Pancreas (tissue), 10 donors: ENCODE measurements around the gene IPO4. TPM values are rescaled to one million over a fixed set of nuclear protein-coding genes. Genes with fewer than 3 reads are reported as not detected.

ENCODE experiments used
- ATAC-seq, 4 donors: fragments of 200-7000 bp; cut with Tn5 transposase; one replicate each; pipeline versions ENCODE4 v1.8.0 to v1.9.1; 2020; ENCODE audit warnings: mild to moderate bottlenecking in 4 of 4, moderate library complexity in 4 of 4
- DNase-seq, 6 donors: peaks; one replicate each; pipeline ENCODE4 v3.0.0-alpha.2; 2020
- FAIRE-seq: peaks from 2 replicates; lab custom pipeline; 2012; peaks lifted over from hg19 to GRCh38; lab: Jason Lieb, UNC
- H3K27ac ChIP-seq, 4 donors: fragments of 200-600 bp; sonication (generic); 1 replicate in 3 of 4; 2 replicates in 1 of 4; pipeline versions ENCODE4 v1.5.0 to v1.8.0; 2020
- H3K27me3 ChIP-seq, 4 donors: fragments of 200-600 bp; one replicate each; pipeline ENCODE4 v1.8.0; 2021
- H3K36me3 ChIP-seq, 3 donors: fragments of 200-600 bp; sonication (generic) in 1 of 3; one replicate each; pipeline versions ENCODE4 v1.5.0 to v1.8.0; 2020 to 2021
- H3K4me1 ChIP-seq, 3 donors: fragments of 200-600 bp; one replicate each; pipeline ENCODE4 v1.8.0; 2021
- H3K4me3 ChIP-seq, 4 donors: fragments of 200-600 bp; sonication (generic) in 2 of 4; one replicate each; pipeline versions ENCODE4 v1.5.0 to v1.8.0; 2020 to 2021
- H3K9me3 ChIP-seq, 4 donors: fragments of 200-600 bp; one replicate each; pipeline ENCODE4 v1.8.0; 2021
- CTCF ChIP-seq, 4 donors: fragments of 200-600 bp; sonication (generic) in 3 of 4; IDR thresholded peaks; one replicate each; pipeline versions ENCODE4 v1.5.0 to v1.8.0; 2021; ENCODE audit warnings: antibody characterized with exemption in 4 of 4
- WGBS, 2 donors: extraction: QIAGEN DNeasy Blood & Tissue Kit; methylation state at CpG; one replicate each; pipeline ENCODE4 v1.1.7; 2013; 5-methylcytosine and 5-hydroxymethylcytosine counted together
- intact Hi-C, 3 donors: fragments of 100-400 bp; cut with DNase I; formaldehyde crosslinking; loops; one replicate each; pipeline versions ENCODE4 v1.11.1 to v1.14.2; 2022
- polyA plus RNA-seq, 2 donors: library from polyadenylated mRNA; stranded (reverse); fragments of 200-250 nt; gene quantifications; one replicate each; pipeline ENCODE4 v1.2.3, GENCODE V29; 2013
- total RNA-seq, 6 donors: library from RNA; stranded (reverse); fragmentation: NEBNext Ultra II Directional in 4 of 6; extraction: Animal tissue kit (Norgen Biotek cat#: 25700) in 4 of 6; gene quantifications; one replicate each; pipeline versions ENCODE4 v1.2.1 to v1.2.4, GENCODE V29; 2021 to 2023
- donor health status: healthy with polysubstance abuse.
- donor health status: DM: no; HTN: no; CAD: no; lungs with moderate emphysema.
- donor health status: DM: no; HTN: no; CAD: no.
- donor health status: control.
- donor health status: control.
- donor health status: Bipolar disorder and iron deficiency.
- donor health status: DM: yes; HTN: yes; CAD: no.
- donor health status: DM: no; HTN: no; CAD: no.
- donor health status: DM: no; HTN: no; CAD: no.
- donor health status: DM: yes; HTN: yes; CAD: no.

Gene IPO4
- total and polyA plus RNA-seq, 8 donors, result 21.3 to 62.0 (median 29.5) TPM

- DNase-seq (peak in 1 of 6 donors; percentile 59), ATAC-seq (no peak), FAIRE-seq (no peak)
- WGBS, 2 donors, result 83 to 87% methylated on average over 9 of the region's 9 CpGs
- Histone ChIP-seq H3K4me1 (peaks cover 8 to 16% (median 14%) of the 10 kb centered on the region in 3 donors), H3K9me3 (no peaks in the 10 kb centered on the region), H3K27ac (no peak overlapping the region), H3K4me3 (no peak overlapping the region), H3K27me3 (no peaks in the 10 kb centered on the region), H3K36me3 (peaks cover 0 to 45% (median 29%) of the 10 kb centered on the region in 3 donors)
- no peak for TF ChIP-seq CTCF (IDR thresholded peaks at IDR 0.05)
- intact Hi-C loops, result no loop called here
Observed at GRCh38 chr14:24150061-24150460, 38.6 kb downstream of the IPO4 start.

GRCh38 chr14:24149302-24149969, 39.2 kb downstream of the IPO4 start:
- Histone ChIP-seq H3K27ac (no peak overlapping the region), H3K36me3 (peaks cover 0 to 39% (median 26%) of the 10 kb centered on the region in 3 donors), H3K27me3 (no peaks in the 10 kb centered on the region), H3K4me3 (no peak overlapping the region), H3K9me3 (no peaks in the 10 kb centered on the region), H3K4me1 (peaks cover 8 to 20% (median 14%) of the 10 kb centered on the region in 3 donors)
- FAIRE-seq (no peak), ATAC-seq (no peak), DNase-seq (peak in 1 of 6 donors; percentile 51)
- TF ChIP-seq CTCF (IDR thresholded peaks at IDR 0.05), result no peak
- intact Hi-C loops, result no loop called here
- 91 to 98% methylated on average over 3 of the region's 3 CpGs for WGBS, 2 donors

- no peak for ATAC-seq
- Histone ChIP-seq H3K9me3 (no peaks in the 10 kb centered on the region), H3K36me3 (peaks cover 0 to 34% (median 26%) of the 10 kb centered on the region in 3 donors), H3K4me3 (peak overlapping the region; percentile 70 to 96 (median 88)), H3K4me1 (peaks cover 8 to 22% (median 14%) of the 10 kb centered on the region in 3 donors), H3K27ac (peak overlapping the region; percentile 58 to 87 (median 72)), H3K27me3 (no peaks in the 10 kb centered on the region)
- TF ChIP-seq CTCF (IDR thresholded peaks at IDR 0.05), result no peak
- intact Hi-C loops, result no loop called here
- FAIRE-seq, result no peak
- DNase-seq, result peak in 2 of 6 donors; percentile 53 to 84
- WGBS, 2 donors, result 3 to 5% methylated on average over 27 to 29 of the region's 29 CpGs
Observed at GRCh38 chr14:24147761-24148428, 40.7 kb downstream of the IPO4 start.

GRCh38 chr14:24146978-24147760, 41.4 kb downstream of the IPO4 start, which contains the start of gene RNF31:
Gene RNF31 (plus strand): TSS chr14:24147498. CDS start chr14:24147699, 201 bp downstream.
- DNase-seq, result peak; percentile 92 to 98 (median 98)
- WGBS, 2 donors, result 1% methylated on average over 51 to 57 of the region's 57 CpGs
- FAIRE-seq, result peak; percentile 90
- H3K27ac ChIP-seq, result peak within 1 kb of the TSS; percentile 78 to 89 (median 84)
- peak within 1 kb of the TSS; percentile 70 to 96 (median 88) for H3K4me3 ChIP-seq
- intact Hi-C loops, result no loop called here
- H3K27me3 ChIP-seq, result no peaks in the 10 kb centered on the region
- ATAC-seq, result peak; percentile 91 to 96 (median 92)
- H3K4me1 ChIP-seq, result peaks cover 8 to 25% (median 14%) of the 10 kb centered on the region in 3 donors
- no peaks in the 10 kb centered on the region for H3K9me3 ChIP-seq
- no peak for TF ChIP-seq CTCF (IDR thresholded peaks at IDR 0.05)
- H3K36me3 ChIP-seq, result peaks cover 0 to 28% (median 26%) of the 10 kb centered on the region in 3 donors
